ENCODE results near the gene AJM1. TPM values are rescaled to one million over a fixed set of nuclear protein-coding genes. Genes with fewer than 3 reads are reported as not detected.
"Not testable (repeated sequence)": the region's sequence is repeated elsewhere in the genome, so short reads cannot be mapped to it uniquely, and the experiment has no call there.

AJM1 gene
- total RNA-seq, 4 donors from 2014 or later = 0.72 to 2.5 (median 0.78) TPM

GRCh38 chr9:136840877-136841645, 1.2 kb upstream of the AJM1 start:
- ATAC-seq (ENCODE audit: low FRiP score) (no peak), DNase-seq (ENCODE audit: low spot score) (no peak)
- no peak for TF ChIP-seq CTCF (IDR thresholded peaks at IDR 0.05)

DNA sequence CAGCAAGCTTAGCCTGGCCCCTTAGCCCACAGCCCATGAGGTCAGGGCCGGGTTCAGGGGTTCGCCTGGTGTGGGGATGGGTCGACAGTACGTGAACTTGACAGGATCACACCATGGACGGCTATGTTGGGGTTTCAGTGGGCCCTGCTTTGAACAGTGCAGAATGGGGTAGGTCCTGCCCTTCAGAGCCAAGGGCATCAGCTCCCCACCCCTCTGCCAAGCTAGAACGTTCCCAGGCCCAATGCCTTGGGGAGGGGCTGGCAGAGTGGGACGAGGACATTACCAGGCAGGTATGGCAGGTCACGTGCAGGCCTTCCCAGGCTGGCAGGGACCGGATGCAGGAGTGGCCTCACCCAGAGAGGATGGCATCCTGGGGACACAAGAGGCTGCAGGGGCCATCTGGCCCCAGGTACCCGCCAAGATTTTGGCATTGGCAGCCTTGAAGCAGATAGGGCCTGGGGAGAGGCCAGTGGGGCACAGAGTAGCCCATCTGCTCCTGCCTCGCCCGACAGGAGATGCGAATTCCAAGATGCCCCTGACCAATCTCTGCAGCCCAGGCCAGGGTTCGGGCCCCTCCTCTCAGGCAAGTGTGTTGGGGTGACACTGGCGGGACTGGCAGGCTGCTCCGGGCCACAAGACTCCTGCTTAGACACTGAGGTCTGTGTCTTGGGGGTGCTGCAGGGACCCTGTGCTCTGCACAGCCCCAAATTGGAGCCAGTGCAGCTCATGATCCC, 465 bp upstream of the AJM1 start:
- not testable (repeated sequence) for DNase-seq (ENCODE audit: low spot score); ATAC-seq (ENCODE audit: low FRiP score)
- peak in 1 of 3 donors; percentile 28 for TF ChIP-seq CTCF (IDR thresholded peaks at IDR 0.05)

DNA sequence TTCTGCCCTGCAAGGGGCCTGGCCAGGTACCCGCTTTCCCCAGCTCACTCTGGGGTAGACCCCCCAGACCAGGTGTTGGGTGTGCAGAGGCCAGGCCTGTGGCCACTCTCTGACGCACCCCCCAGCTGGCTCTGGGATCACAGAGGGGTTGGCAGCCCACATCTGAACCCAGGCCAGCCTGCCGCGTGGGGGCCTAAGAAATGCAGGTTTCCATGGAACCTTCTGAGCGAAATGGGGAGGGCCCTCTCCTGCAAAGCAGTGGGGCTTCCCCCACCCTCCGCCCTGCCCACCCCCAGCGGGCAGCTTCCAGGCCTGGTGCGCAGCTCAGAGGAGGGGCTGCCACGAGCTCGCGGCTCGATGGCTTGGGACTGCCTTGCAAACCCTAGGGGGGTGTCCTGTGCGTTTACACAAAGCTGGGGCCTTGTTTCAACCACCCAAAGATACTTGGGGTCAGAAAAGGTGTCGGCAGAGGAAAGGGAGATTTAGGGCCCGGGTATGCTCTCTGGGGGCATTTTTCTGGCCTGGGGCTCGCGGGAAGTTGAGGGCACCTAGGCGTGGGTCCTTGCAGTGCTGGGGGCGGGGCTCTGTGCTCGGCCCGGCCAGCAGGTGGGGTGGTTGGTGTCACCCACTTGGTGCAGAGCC, 1.0 kb downstream of the AJM1 start:
- not testable (repeated sequence) for ATAC-seq (ENCODE audit: low FRiP score); DNase-seq (ENCODE audit: low spot score)

GRCh38 chr9:136843801-136844740, 1.8 kb downstream of the AJM1 start:
- not testable (repeated sequence) for ATAC-seq (ENCODE audit: low FRiP score); DNase-seq (ENCODE audit: low spot score)
- peak in 1 of 3 donors; percentile 38 for TF ChIP-seq CTCF (IDR thresholded peaks at IDR 0.05)

DNA sequence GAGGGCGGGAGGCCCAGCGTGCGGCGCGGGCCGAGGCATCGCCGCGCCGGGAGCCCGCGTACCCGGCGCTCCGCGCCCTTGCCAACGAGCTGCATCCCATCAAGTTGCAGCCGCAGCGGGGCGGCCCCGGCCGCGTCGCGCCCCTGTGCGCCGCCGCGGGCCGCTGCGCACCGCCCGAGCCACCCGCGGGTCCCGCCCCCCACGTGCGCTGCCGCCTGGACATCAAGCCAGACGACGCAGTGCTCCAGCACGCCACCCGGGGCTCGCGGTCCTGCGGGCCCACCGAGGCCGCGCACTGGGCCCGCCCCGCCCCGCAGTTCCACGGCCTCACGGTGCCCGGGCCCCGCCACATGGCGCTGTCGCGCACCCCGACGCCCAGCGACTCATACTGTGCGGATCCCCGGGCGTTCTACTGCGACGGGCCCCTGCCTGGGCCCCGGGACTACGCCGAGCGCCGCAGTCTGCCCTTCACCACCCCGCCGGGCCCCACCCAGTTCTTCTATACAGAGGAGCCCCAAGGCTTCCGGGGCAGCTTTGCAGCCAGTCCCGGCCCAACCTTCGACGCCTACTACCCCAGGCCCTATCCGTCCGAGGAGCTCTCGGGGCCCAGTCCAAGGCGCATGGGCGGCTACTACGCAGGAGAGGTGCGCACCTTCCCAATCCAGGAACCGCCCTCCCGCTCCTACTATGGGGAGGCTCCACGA, 2.6 kb downstream of the AJM1 start:
- DNase-seq (ENCODE audit: low spot score) = no peak
- TF ChIP-seq CTCF (IDR thresholded peaks at IDR 0.05) = no peak
- no peak for ATAC-seq (ENCODE audit: low FRiP score)

GRCh38 chr9:136845465-136846260, 3.4 kb downstream of the AJM1 start:
- DNase-seq (ENCODE audit: low spot score) (no peak), ATAC-seq (ENCODE audit: low FRiP score) (no peak)
- TF ChIP-seq CTCF (IDR thresholded peaks at IDR 0.05) = no peak
